GM12878 (cell line): ENCODE results near the gene NCKAP5.

ENCODE experiments used
- CREB1 ChIP-seq: IDR thresholded peaks from 2 replicates; pipeline ENCODE4 v1.6.1; 2012; ENCODE audit warnings: low read depth, mild to moderate bottlenecking, inconsistent platforms
- EP300 ChIP-seq, 2 experiments: fragments of 150-350 bp in 1 of 2; IDR thresholded peaks; 2 replicates each; pipeline ENCODE4 v1.6.1; 2011 to 2012; ENCODE audit warnings: low read depth in 2 of 2, low read length in 2 of 2, borderline replicate concordance in 1 of 2, improper control_type of control experiment in 1 of 2, inconsistent platforms in 1 of 2; ENCODE audit not compliant: control insufficient read depth in 1 of 2
- EZH2 ChIP-seq: IDR thresholded peaks from 2 replicates; pipeline ENCODE4 v1.6.1; 2012; ENCODE audit warnings: low read depth, mild to moderate bottlenecking, control low read depth, inconsistent platforms, low read length, borderline replicate concordance; ENCODE audit not compliant: control insufficient read depth
- NR2C2 ChIP-seq: IDR thresholded peaks from 2 replicates; pipeline ENCODE4 v1.6.1; 2011; ENCODE audit warnings: borderline replicate concordance, low read depth; ENCODE audit not compliant: control insufficient read depth, insufficient read length
- RFX5 ChIP-seq: IDR thresholded peaks from 2 replicates; pipeline ENCODE4 v1.6.1; 2011; ENCODE audit warnings: low read depth, low read length, improper control_type of control experiment
- TAF1 ChIP-seq: IDR thresholded peaks from 2 replicates; pipeline ENCODE4 v1.6.1; 2011; ENCODE audit warnings: mild to moderate bottlenecking, low read depth, low read length, borderline replicate concordance
- TF ChIP-seq, protein P1 (sequence below), 3 experiments: IDR thresholded peaks in 2 of 3; conservative IDR thresholded peaks in 1 of 3; 2 replicates each; pipeline ENCODE4 v1.5.1; 2011; ENCODE audit warnings: low read depth in 3 of 3, low read length in 3 of 3, mild to moderate bottlenecking in 3 of 3, control low read depth in 2 of 3, moderate library complexity in 2 of 3, inconsistent platforms in 1 of 3, mixed read lengths in 1 of 3; ENCODE audit not compliant: control insufficient read depth in 2 of 3, insufficient read depth in 1 of 3; ENCODE audit errors: extremely low read depth in 1 of 3
- TF ChIP-seq, protein P2 (sequence below): IDR thresholded peaks from 2 replicates; pipeline ENCODE4 v1.6.1; 2011; ENCODE audit warnings: low read depth, low read length, improper control_type of control experiment, borderline replicate concordance
- TF ChIP-seq, protein P3 (sequence below): fragments of 450-650 bp; IDR thresholded peaks from 2 replicates; pipeline ENCODE4 v1.6.1; 2016; ENCODE audit warnings: mild to moderate bottlenecking
- TF ChIP-seq, protein P4 (sequence below): IDR thresholded peaks from 2 replicates; pipeline ENCODE4 v1.6.1; 2012; ENCODE audit warnings: low read depth, low read length, improper control_type of control experiment

DNA sequence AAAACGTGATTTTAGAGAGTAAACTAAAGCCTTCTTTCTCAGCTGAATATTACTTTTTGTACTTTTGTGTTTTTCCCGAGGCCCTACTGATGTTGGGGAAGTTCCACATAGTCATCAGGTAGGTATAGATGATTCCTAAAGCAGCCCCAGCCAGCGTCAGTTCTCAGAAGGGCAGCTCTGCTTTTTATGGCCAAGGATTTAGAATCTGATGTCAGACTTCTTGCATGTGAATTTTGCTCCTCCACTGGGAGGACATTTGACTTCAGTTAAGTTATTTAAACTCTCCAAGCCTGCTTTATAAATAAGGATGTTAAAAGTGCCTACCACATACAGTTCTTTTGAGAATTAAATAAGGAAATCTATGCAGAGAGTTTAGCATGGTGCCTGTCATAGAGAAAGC is 130.8 kb downstream of the NCKAP5 start:
- TF ChIP-seq, protein P1, sequence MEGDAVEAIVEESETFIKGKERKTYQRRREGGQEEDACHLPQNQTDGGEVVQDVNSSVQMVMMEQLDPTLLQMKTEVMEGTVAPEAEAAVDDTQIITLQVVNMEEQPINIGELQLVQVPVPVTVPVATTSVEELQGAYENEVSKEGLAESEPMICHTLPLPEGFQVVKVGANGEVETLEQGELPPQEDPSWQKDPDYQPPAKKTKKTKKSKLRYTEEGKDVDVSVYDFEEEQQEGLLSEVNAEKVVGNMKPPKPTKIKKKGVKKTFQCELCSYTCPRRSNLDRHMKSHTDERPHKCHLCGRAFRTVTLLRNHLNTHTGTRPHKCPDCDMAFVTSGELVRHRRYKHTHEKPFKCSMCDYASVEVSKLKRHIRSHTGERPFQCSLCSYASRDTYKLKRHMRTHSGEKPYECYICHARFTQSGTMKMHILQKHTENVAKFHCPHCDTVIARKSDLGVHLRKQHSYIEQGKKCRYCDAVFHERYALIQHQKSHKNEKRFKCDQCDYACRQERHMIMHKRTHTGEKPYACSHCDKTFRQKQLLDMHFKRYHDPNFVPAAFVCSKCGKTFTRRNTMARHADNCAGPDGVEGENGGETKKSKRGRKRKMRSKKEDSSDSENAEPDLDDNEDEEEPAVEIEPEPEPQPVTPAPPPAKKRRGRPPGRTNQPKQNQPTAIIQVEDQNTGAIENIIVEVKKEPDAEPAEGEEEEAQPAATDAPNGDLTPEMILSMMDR (IDR thresholded peaks at IDR 0.05 in 2 of 3, conservative IDR thresholded peaks at IDR 0.05 in 1 of 3; ENCODE audit: control insufficient read depth in 2 of 3, extremely low read depth in 1 of 3, insufficient read depth in 1 of 3, low read depth in 3 of 3, low read length in 3 of 3): no peak
- TF ChIP-seq TAF1: no peak
- TF ChIP-seq, protein P2, sequence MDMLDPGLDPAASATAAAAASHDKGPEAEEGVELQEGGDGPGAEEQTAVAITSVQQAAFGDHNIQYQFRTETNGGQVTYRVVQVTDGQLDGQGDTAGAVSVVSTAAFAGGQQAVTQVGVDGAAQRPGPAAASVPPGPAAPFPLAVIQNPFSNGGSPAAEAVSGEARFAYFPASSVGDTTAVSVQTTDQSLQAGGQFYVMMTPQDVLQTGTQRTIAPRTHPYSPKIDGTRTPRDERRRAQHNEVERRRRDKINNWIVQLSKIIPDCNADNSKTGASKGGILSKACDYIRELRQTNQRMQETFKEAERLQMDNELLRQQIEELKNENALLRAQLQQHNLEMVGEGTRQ: no peak
- TF ChIP-seq, protein P3, sequence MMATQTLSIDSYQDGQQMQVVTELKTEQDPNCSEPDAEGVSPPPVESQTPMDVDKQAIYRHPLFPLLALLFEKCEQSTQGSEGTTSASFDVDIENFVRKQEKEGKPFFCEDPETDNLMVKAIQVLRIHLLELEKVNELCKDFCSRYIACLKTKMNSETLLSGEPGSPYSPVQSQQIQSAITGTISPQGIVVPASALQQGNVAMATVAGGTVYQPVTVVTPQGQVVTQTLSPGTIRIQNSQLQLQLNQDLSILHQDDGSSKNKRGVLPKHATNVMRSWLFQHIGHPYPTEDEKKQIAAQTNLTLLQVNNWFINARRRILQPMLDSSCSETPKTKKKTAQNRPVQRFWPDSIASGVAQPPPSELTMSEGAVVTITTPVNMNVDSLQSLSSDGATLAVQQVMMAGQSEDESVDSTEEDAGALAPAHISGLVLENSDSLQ: no peak
- no peak for TF ChIP-seq RFX5
- no peak for TF ChIP-seq EZH2
- no peak for TF ChIP-seq CREB1
- TF ChIP-seq NR2C2: no peak
- TF ChIP-seq, protein P4, sequence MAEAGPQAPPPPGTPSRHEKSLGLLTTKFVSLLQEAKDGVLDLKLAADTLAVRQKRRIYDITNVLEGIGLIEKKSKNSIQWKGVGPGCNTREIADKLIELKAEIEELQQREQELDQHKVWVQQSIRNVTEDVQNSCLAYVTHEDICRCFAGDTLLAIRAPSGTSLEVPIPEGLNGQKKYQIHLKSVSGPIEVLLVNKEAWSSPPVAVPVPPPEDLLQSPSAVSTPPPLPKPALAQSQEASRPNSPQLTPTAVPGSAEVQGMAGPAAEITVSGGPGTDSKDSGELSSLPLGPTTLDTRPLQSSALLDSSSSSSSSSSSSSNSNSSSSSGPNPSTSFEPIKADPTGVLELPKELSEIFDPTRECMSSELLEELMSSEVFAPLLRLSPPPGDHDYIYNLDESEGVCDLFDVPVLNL: no peak
- no peak for TF ChIP-seq EP300 (IDR thresholded peaks at IDR 0.05; ENCODE audit: borderline replicate concordance in 1 of 2, control insufficient read depth in 1 of 2, low read depth in 2 of 2, low read length in 2 of 2)
